CD4-positive, alpha-beta memory T cell (primary cell): ENCODE results near the gene UQCRQ. TPM values are rescaled to one million over a fixed set of nuclear protein-coding genes. Genes with fewer than 3 reads are reported as not detected.

Experiments
- CTCF ChIA-PET: fragments of 350-600 bp; sonication (Branson Sonifier 250); formaldehyde crosslinking; loops from one replicate; lab custom pipeline; 2021; ENCODE audit warnings: inconsistent platforms; ENCODE audit not compliant: partially characterized antibody; lab: Charles Lee
- POLR2A ChIA-PET: fragments of 350-600 bp; sonication (Branson Sonifier 250); formaldehyde crosslinking; loops from one replicate; lab custom pipeline; 2021; ENCODE audit not compliant: partially characterized antibody; lab: Charles Lee
- DNase-seq, 5 donors: peaks; one replicate each; pipeline versions ENCODE4 v3.0.0 to v3.0.0-alpha.2; 2020 to 2022; ENCODE audit warnings: mixed read lengths in 1 of 5
- H3K27ac ChIP-seq: one replicate; pipeline ENCODE4 v1.7.0; 2013; ENCODE audit warnings: low read depth, low read length
- H3K27me3 ChIP-seq: 2 replicates; pipeline ENCODE4 v1.7.0; 2013; ENCODE audit warnings: mild to moderate bottlenecking, low read length, moderate library complexity; ENCODE audit not compliant: insufficient read depth
- H3K36me3 ChIP-seq: 2 replicates; pipeline ENCODE4 v1.7.0; 2013; ENCODE audit warnings: mild to moderate bottlenecking, low read length, moderate library complexity; ENCODE audit not compliant: insufficient read depth
- H3K4me1 ChIP-seq: 2 replicates; pipeline ENCODE4 v1.7.0; 2013; ENCODE audit warnings: mild to moderate bottlenecking, low read length, moderate library complexity; ENCODE audit not compliant: insufficient read depth
- H3K4me3 ChIP-seq, 2 donors: one replicate each; pipeline ENCODE4 v1.7.0; 2013; ENCODE audit warnings: low read length in 2 of 2, mild to moderate bottlenecking in 1 of 2
- H3K9me3 ChIP-seq, 2 donors: one replicate each; pipeline ENCODE4 v1.7.0; 2013; ENCODE audit warnings: low read length in 2 of 2, control low read depth in 1 of 2; ENCODE audit not compliant: control insufficient read depth in 1 of 2
- H3K27ac Mint-ChIP-seq, 7 donors: one replicate each; pipeline ENCODE4 v1.8.0; 2020 to 2021; ENCODE audit warnings: mixed read lengths in 7 of 7, mild to moderate bottlenecking in 6 of 7, inconsistent platforms in 3 of 7, moderate library complexity in 3 of 7
- H3K27me3 Mint-ChIP-seq, 2 donors: one replicate each; pipeline ENCODE4 v1.8.0; 2020 to 2021; ENCODE audit warnings: mixed read lengths in 2 of 2
- H3K36me3 Mint-ChIP-seq, 2 donors: one replicate each; pipeline ENCODE4 v1.8.0; 2020 to 2021; ENCODE audit warnings: mixed read lengths in 2 of 2, inconsistent platforms in 1 of 2, mild to moderate bottlenecking in 1 of 2
- H3K4me1 Mint-ChIP-seq, 4 donors: one replicate each; pipeline ENCODE4 v1.8.0; 2020 to 2021; ENCODE audit warnings: mixed read lengths in 4 of 4, mild to moderate bottlenecking in 1 of 4
- H3K4me3 Mint-ChIP-seq, 8 donors: one replicate each; pipeline ENCODE4 v1.8.0; 2020 to 2021; ENCODE audit warnings: mixed read lengths in 8 of 8, mild to moderate bottlenecking in 7 of 8, moderate library complexity in 6 of 8, inconsistent platforms in 3 of 8
- H3K9me3 Mint-ChIP-seq, 8 donors: one replicate each; pipeline ENCODE4 v1.8.0; 2020 to 2021; ENCODE audit warnings: mixed read lengths in 8 of 8, mild to moderate bottlenecking in 5 of 8, inconsistent platforms in 3 of 8, moderate library complexity in 1 of 8
- intact Hi-C: fragments of 100-400 bp; cut with micrococcal nuclease; formaldehyde crosslinking; loops from one replicate; pipeline ENCODE4 v1.15.1; 2023
- polyA plus RNA-seq, 2 donors: library from polyadenylated mRNA; unstranded; fragments of 300-500 nt; fragmentation: Illumina TruSeq; gene quantifications; one replicate each; pipeline ENCODE4 v1.2.3, GENCODE V29; 2021
- total RNA-seq, 2 experiments: library from RNA; stranded (reverse); gene quantifications; one replicate each; pipeline ENCODE4 v1.2.3, GENCODE V29; 2021

The UQCRQ gene
- total RNA-seq (100 to 1,000 TPM; 124 to 127 TPM), polyA plus RNA-seq (100 to 1,000 TPM; 471 to 536 TPM)

DNA sequence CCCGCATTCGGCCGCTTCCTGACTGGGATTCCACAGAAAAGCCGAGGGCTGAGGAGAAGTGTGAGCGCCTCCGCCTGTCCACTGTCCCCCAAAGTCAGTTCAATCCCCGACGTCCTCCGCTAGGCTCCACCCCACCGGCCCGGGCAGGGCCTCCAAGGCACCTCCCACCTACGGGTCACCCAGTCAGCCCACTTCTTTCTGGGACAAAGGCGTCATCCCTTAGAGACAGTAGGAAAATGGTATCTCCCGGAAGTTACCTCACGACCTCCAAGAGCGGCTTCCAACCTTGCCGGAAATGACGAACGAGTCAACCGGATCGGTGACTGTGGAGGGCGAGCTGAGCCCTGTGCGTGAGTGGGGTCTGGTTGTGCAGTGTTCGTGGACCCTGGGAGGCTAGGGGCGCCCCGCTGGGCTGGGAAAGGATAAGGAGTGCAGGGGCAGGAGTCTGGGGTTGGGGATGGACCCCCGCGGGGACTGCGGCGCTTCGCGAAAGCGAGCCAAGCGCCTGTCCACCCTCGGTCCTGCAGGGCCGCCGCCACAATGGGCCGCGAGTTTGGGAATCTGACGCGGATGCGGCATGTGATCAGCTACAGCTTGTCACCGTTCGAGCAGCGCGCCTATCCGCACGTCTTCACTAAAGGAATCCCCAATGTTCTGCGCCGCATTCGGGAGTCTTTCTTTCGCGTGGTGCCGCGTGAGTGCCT, at the start of gene UQCRQ, which contains the start of gene GDF9:
UQCRQ (plus strand) TSS at position 301 of the 704 bp plus-strand sequence; CDS start at position 541, 240 bp downstream.
GDF9 (minus strand) TSS at position 128 of the 704 bp plus-strand sequence. CDS start 1,936 bp downstream, outside the sequence.
- no peaks in the 10 kb centered on the region for H3K27me3 ChIP-seq
- H3K36me3 ChIP-seq: peaks cover 8% of the 10 kb centered on the region
- no peaks in the 10 kb centered on the region for H3K9me3 Mint-ChIP-seq
- CTCF ChIA-PET: interaction anchor here (1.5 to 4.3 kb wide), 2 partner anchors 17 to 341 kb away, joined by 3 to 23 read pairs; no protein-coding TSS in a partner anchor
- H3K9me3 ChIP-seq: no peaks in the 10 kb centered on the region
- peaks cover 18 to 29% (median 22%) of the 10 kb centered on the region in 4 donors for H3K4me1 Mint-ChIP-seq
- H3K4me1 ChIP-seq: peaks cover 21% of the 10 kb centered on the region
- POLR2A ChIA-PET: interaction anchor here (0.7 to 2.4 kb wide), 13 partner anchors 10 to 1545 kb away, joined by 3 to 18 read pairs (median 5); partner anchors contain the start of genes AFF4, CDKN2AIPNL, HSPA4 and IRF1
- H3K4me3 ChIP-seq: peak within 1 kb of the TSS; percentile 79 to 90
- H3K36me3 Mint-ChIP-seq: peaks cover 12 to 34% of the 10 kb centered on the region in 2 donors
- peak within 1 kb of the TSS; percentile 93 for H3K27ac ChIP-seq
- peak within 1 kb of the TSS; percentile 95 to 100 (median 100) for H3K4me3 Mint-ChIP-seq
- no peaks in the 10 kb centered on the region for H3K27me3 Mint-ChIP-seq
- H3K27ac Mint-ChIP-seq: peak within 1 kb of the TSS; percentile 96 to 100 (median 100)
- peak; percentile 92 to 98 (median 96) for DNase-seq
- intact Hi-C loops: loop anchor here (1.0 to 5.0 kb wide), 3 partner anchors 96 to 185 kb away; partner anchors contain the start of genes AFF4 and CCNI2

DNA sequence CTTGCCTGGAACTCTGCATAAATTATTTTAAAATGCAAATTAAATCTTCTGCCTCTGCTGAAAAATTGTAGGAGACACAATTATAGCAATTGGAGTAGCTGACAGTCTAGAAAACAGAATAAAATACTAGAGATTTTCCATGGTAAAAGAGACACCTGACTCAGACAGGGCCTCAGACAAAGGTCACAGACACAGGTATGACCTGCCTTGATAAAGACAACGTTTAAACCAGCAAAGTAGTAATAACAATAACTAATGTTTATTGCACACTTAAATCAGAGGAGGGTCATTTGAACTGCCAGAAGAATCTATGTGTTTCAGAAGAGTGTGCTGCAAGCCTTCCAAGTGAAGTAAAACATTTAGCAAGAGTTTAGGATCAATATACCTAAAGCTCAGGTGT, 49.4 kb upstream of the UQCRQ start:
- H3K4me3 Mint-ChIP-seq: no peak overlapping the region
- DNase-seq: no peak
- no peaks in the 10 kb centered on the region for H3K9me3 Mint-ChIP-seq
- H3K36me3 Mint-ChIP-seq: no peaks in the 10 kb centered on the region
- Histone ChIP-seq H3K9me3 (no peaks in the 10 kb centered on the region), H3K4me1 (peaks cover 24% of the 10 kb centered on the region), H3K27me3 (peaks cover 12% of the 10 kb centered on the region), H3K36me3 (no peaks in the 10 kb centered on the region), H3K4me3 (no peak overlapping the region), H3K27ac (no peak overlapping the region)
- H3K27me3 Mint-ChIP-seq: peaks cover 16 to 22% of the 10 kb centered on the region in 2 donors
- intact Hi-C loops: no loop called here
- H3K27ac Mint-ChIP-seq: no peak overlapping the region
- ChIA-PET CTCF (interaction anchor here (0.9 to 2.5 kb wide), 6 partner anchors 9 to 317 kb away, joined by 3 to 14 read pairs (median 4); partner anchors contain the start of gene SHROOM1), POLR2A (interaction anchor here (1.4 kb wide), 1 partner anchor 260 kb away, joined by 3 read pairs; the partner anchor contains the start of gene RAD50)
- peaks cover 10 to 26% (median 17%) of the 10 kb centered on the region in 4 donors for H3K4me1 Mint-ChIP-seq

DNA sequence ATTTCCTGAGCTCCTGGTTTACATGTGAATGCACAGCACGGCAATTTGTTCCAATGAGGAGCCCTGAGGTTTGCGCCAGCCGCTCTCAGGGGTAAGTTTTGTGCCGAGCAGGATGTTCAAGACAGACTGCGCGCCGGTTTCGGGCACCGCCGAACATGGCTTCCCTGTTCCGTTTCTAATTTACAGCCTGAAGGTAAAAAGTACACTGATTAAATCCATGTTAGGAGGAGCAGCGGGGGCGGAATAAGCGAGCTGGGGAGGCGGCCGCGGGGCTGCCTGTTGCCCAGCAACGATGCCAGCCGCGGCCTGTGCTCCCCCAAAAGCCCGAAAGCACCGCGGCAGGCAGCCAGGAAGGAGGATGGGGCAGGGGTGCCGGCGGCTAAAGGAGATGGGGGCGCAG, 47.0 kb upstream of the UQCRQ start:
- Histone ChIP-seq H3K9me3 (no peaks in the 10 kb centered on the region), H3K4me1 (peaks cover 11% of the 10 kb centered on the region), H3K36me3 (no peaks in the 10 kb centered on the region), H3K4me3 (no peak overlapping the region), H3K27me3 (peaks cover 7% of the 10 kb centered on the region), H3K27ac (no peak overlapping the region)
- ChIA-PET POLR2A (interaction anchor here (1.8 to 2.7 kb wide), 3 partner anchors 10 to 82 kb away, joined by 5 to 10 read pairs (median 7); partner anchors contain the start of genes CCNI2 and KIF3A), CTCF (interaction anchor here (0.7 to 3.4 kb wide), 41 partner anchors 8 to 581 kb away, joined by 3 to 47 read pairs (median 4); partner anchors contain the start of genes CCNI2, KIF3A and SEPTIN8)
- H3K9me3 Mint-ChIP-seq: no peaks in the 10 kb centered on the region
- H3K36me3 Mint-ChIP-seq: no peaks in the 10 kb centered on the region
- DNase-seq: no peak
- no peak overlapping the region for H3K27ac Mint-ChIP-seq
- H3K27me3 Mint-ChIP-seq: peaks cover 11 to 13% of the 10 kb centered on the region in 2 donors
- intact Hi-C loops: no loop called here
- peak overlapping the region in 7 of 8 donors; percentile 40 to 76 (median 59) for H3K4me3 Mint-ChIP-seq
- peaks cover 2 to 17% (median 7%) of the 10 kb centered on the region in 4 donors for H3K4me1 Mint-ChIP-seq

DNA sequence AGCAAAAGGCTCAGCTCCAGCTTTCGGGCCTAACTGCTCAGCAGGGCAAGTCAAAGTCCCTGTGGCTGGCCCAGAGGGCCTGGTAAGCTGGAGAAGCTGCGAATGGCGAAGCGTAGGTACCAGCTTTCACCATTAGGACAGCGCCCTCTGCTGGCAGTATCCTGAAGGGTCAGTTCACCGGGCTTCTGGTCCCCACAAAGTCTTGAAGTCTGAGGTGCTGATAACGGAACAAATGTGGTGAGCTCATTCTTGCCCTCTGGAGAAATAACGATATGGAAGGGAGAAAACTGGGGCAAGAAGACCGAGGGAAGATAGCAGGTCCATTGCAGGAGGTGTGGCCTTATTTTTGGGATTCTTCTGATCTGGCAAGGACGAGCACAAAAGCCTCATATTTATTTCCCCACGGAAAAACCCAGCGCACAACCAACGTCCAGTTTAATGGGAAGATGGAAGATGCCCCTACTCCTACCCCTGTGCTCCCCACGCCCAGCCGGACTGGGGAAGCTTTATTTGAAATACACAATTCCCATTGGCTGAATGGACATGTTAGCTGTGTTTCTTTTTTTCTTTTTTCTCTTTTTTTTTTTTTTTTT, 46.2 kb upstream of the UQCRQ start:
- CTCF ChIA-PET: interaction anchor here (0.6 to 3.4 kb wide), 56 partner anchors 8 to 582 kb away, joined by 3 to 47 read pairs (median 4); partner anchors contain the start of genes CCNI2, KIF3A and SEPTIN8
- H3K4me1 ChIP-seq: peaks cover 11% of the 10 kb centered on the region
- Mint-ChIP-seq H3K27ac (peak overlapping the region in 2 of 7 donors; percentile 3 to 51), H3K4me1 (peaks cover 2 to 14% (median 7%) of the 10 kb centered on the region in 4 donors), H3K27me3 (peaks cover 15 to 17% of the 10 kb centered on the region in 2 donors), H3K4me3 (peak overlapping the region in 5 of 8 donors; percentile 6 to 69 (median 49)), H3K9me3 (no peaks in the 10 kb centered on the region), H3K36me3 (no peaks in the 10 kb centered on the region)
- H3K36me3 ChIP-seq: no peaks in the 10 kb centered on the region
- peak; percentile 78 to 84 (median 81) for DNase-seq
- H3K27ac ChIP-seq: no peak overlapping the region
- intact Hi-C loops: loop anchor here (1.0 to 10.0 kb wide), 6 partner anchors 73 to 525 kb away; partner anchors contain the start of genes CCNI2, KIF3A and SLC22A4
- H3K27me3 ChIP-seq: peaks cover 15% of the 10 kb centered on the region
- POLR2A ChIA-PET: interaction anchor here (0.6 to 2.7 kb wide), 5 partner anchors 9 to 263 kb away, joined by 3 to 10 read pairs (median 5); partner anchors contain the start of genes CCNI2 and KIF3A
- H3K9me3 ChIP-seq: no peaks in the 10 kb centered on the region
- no peak overlapping the region for H3K4me3 ChIP-seq

DNA sequence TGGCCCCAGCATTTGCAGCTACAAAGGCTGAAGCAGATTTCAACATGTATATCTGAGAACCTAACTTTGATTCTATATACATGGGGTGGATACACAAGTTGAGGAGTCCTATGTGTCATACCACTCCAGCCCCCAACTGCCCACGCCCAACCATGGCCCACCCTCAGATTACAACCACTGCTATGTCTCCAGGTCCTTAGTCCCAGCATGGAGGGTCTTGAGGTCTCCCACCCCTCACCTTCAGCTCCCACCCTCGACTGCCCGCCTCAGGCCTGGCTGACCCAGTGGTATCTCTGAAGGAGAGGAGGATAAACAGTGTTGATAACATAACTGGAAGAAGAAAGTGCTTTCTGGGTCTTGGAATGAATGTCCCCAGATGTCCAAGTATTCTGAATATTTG, 45.1 kb upstream of the UQCRQ start:
- H3K36me3 ChIP-seq: no peaks in the 10 kb centered on the region
- H3K4me1 Mint-ChIP-seq: peaks cover 2 to 12% (median 7%) of the 10 kb centered on the region in 4 donors
- no peaks in the 10 kb centered on the region for H3K9me3 ChIP-seq
- no peaks in the 10 kb centered on the region for H3K36me3 Mint-ChIP-seq
- H3K27me3 ChIP-seq: peaks cover 19% of the 10 kb centered on the region
- peaks cover 11% of the 10 kb centered on the region for H3K4me1 ChIP-seq
- DNase-seq: no peak
- no peak overlapping the region for H3K27ac ChIP-seq
- intact Hi-C loops: loop anchor here (2.0 to 10.0 kb wide), 4 partner anchors 75 to 527 kb away; partner anchors contain the start of genes CCNI2, KIF3A and SLC22A4
- no peak overlapping the region for H3K27ac Mint-ChIP-seq
- no peak overlapping the region for H3K4me3 Mint-ChIP-seq
- H3K27me3 Mint-ChIP-seq: peaks cover 17 to 20% of the 10 kb centered on the region in 2 donors
- POLR2A ChIA-PET: interaction anchor here (2.7 kb wide), 1 partner anchor 74 kb away, joined by 10 read pairs; the partner anchor contains the start of gene CCNI2
- H3K9me3 Mint-ChIP-seq: no peaks in the 10 kb centered on the region
- no peak overlapping the region for H3K4me3 ChIP-seq
- CTCF ChIA-PET: interaction anchor here (0.7 to 3.4 kb wide), 13 partner anchors 8 to 548 kb away, joined by 3 to 47 read pairs (median 10); partner anchors contain the start of gene KIF3A

DNA sequence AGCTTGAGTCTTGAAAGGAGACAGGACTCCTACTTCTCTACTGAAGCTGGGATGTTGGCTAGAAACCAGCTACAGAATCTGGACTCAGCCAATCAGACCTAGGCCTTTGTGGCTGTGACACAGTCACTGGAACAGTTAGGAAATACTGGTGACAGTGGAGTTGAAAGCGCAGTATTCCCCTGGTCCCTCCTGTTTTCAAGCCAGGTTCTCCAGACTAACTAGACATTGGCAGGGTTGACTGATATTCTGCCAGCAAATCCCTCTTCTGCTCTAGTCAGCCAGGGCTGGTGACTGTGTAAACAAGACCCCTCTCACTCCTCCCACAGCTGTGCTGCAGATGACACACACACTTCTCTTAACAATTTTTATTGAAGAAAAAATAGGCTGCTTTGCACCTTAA, 44.7 kb upstream of the UQCRQ start:
- peaks cover 20% of the 10 kb centered on the region for H3K27me3 ChIP-seq
- no peaks in the 10 kb centered on the region for H3K9me3 Mint-ChIP-seq

More for the DNA sequence above, 44.7 kb upstream of the UQCRQ start:
- intact Hi-C loops: loop anchor here (2.0 to 10.0 kb wide), 4 partner anchors 75 to 527 kb away; partner anchors contain the start of genes CCNI2, KIF3A and SLC22A4
- Mint-ChIP-seq H3K4me1 (peaks cover 2 to 12% (median 7%) of the 10 kb centered on the region in 4 donors), H3K4me3 (peak overlapping the region in 1 of 8 donors; percentile 43), H3K27ac (no peak overlapping the region), H3K27me3 (peaks cover 20 to 24% of the 10 kb centered on the region in 2 donors), H3K36me3 (no peaks in the 10 kb centered on the region)
- ChIA-PET CTCF (interaction anchor here (0.7 to 3.4 kb wide), 10 partner anchors 7 to 548 kb away, joined by 3 to 47 read pairs (median 10); partner anchors contain the start of gene KIF3A), POLR2A (no interaction called here)
- H3K27ac ChIP-seq: no peak overlapping the region
- no peak for DNase-seq
- H3K4me1 ChIP-seq: peaks cover 11% of the 10 kb centered on the region
- no peaks in the 10 kb centered on the region for H3K36me3 ChIP-seq
- H3K4me3 ChIP-seq: no peak overlapping the region
- no peaks in the 10 kb centered on the region for H3K9me3 ChIP-seq
